ENCODE results near the gene SLC12A7. TPM values are rescaled to one million over a fixed set of nuclear protein-coding genes. Genes with fewer than 3 reads are reported as not detected.
"Not testable (repeated sequence)": the region's sequence is repeated elsewhere in the genome, so short reads cannot be mapped to it uniquely, and the experiment has no call there.

The SLC12A7 gene
- total RNA-seq, 1 donor from 2014 or later, result 49.5 TPM

DNA sequence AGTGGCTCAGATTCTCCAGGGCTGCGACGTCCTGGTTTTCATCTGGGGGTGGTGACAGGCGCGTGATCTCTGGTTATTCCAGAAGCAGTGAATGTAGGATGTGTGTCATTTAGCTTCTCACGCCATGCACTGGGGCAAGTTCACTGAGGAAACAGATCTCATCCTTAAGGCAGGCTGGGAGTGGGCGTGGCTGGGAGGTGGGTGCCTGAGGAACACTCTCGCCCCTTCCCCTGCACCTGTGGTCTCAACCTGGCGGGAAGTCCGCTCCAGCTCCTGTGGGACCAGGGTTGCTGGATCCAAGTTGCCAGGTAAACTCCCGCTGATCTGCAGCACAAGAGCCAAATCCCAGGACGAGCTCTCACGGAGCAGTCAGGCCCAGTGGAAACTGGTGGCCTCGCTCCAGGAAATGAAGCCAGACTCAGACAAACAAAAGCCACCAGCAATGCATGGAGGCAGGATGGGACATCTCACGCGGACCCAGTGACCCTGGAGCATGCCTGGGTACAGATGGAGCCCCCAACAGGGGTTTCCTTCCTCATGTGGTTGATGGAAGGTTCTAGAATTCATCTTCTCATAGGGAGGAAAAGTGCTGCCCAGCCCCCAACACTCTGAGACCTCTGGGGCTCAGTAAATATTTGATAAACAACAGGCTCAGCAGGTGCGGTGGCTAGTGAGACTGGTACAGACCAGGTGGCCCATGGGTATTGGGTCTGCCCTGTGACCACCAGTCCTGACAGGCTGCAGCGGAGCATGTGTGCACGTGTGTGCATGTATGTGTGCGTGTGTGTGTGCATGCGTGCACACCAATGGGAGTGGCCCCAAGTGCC lies 16.3 kb upstream of the SLC12A7 start:
- Histone ChIP-seq H3K36me3 (no peaks in the 10 kb centered on the region), H3K9me3 (no peaks in the 10 kb centered on the region), H3K4me1 (peaks cover 14% of the 10 kb centered on the region), H3K4me3 (no peak overlapping the region), H3K27me3 (ENCODE audit: low read depth) (no peaks in the 10 kb centered on the region), H3K27ac (no peak overlapping the region)
- ATAC-seq (no peak), DNase-seq (no peak)
- intact Hi-C loops (cut with DNase I), result no loop called here
- TF ChIP-seq, protein P1, sequence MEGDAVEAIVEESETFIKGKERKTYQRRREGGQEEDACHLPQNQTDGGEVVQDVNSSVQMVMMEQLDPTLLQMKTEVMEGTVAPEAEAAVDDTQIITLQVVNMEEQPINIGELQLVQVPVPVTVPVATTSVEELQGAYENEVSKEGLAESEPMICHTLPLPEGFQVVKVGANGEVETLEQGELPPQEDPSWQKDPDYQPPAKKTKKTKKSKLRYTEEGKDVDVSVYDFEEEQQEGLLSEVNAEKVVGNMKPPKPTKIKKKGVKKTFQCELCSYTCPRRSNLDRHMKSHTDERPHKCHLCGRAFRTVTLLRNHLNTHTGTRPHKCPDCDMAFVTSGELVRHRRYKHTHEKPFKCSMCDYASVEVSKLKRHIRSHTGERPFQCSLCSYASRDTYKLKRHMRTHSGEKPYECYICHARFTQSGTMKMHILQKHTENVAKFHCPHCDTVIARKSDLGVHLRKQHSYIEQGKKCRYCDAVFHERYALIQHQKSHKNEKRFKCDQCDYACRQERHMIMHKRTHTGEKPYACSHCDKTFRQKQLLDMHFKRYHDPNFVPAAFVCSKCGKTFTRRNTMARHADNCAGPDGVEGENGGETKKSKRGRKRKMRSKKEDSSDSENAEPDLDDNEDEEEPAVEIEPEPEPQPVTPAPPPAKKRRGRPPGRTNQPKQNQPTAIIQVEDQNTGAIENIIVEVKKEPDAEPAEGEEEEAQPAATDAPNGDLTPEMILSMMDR (IDR thresholded peaks at IDR 0.05), result no peak

GRCh38 chr5:1125695-1126094 lies 13.8 kb upstream of the SLC12A7 start:
- H3K27ac ChIP-seq; DNase-seq; H3K36me3 ChIP-seq; H3K27me3 ChIP-seq (ENCODE audit: low read depth); ATAC-seq; H3K9me3 ChIP-seq; intact Hi-C loops (cut with DNase I); H3K4me3 ChIP-seq: not testable (repeated sequence)
- H3K4me1 ChIP-seq, result peaks cover 20% of the 10 kb centered on the region

DNA sequence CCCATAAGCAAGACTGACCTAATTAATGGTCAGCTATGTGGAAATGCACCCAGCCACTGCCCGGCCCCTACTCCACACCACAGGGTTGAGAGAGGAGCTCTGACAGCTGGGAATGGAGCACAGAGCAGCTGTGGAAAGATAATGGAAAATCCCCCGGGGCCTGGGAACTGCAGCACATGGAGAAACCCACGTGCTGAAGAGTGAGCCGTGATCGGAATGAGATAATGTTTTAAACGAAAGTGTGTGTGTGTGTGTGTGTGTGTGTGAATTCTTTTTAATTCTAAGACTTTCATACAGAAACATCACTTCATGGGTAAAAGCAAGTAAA lies 13.1 kb upstream of the SLC12A7 start:
- Histone ChIP-seq H3K36me3 (no peaks in the 10 kb centered on the region), H3K27me3 (ENCODE audit: low read depth) (no peaks in the 10 kb centered on the region), H3K4me3 (no peak overlapping the region), H3K4me1 (peaks cover 21% of the 10 kb centered on the region), H3K9me3 (no peaks in the 10 kb centered on the region), H3K27ac (peak overlapping the region; percentile 31)
- DNase-seq, result no peak
- TF ChIP-seq, protein P1 (IDR thresholded peaks at IDR 0.05), result no peak
- ATAC-seq, result peak in 1 of 2 donors; percentile 64
- intact Hi-C loops (cut with DNase I), result no loop called here

DNA sequence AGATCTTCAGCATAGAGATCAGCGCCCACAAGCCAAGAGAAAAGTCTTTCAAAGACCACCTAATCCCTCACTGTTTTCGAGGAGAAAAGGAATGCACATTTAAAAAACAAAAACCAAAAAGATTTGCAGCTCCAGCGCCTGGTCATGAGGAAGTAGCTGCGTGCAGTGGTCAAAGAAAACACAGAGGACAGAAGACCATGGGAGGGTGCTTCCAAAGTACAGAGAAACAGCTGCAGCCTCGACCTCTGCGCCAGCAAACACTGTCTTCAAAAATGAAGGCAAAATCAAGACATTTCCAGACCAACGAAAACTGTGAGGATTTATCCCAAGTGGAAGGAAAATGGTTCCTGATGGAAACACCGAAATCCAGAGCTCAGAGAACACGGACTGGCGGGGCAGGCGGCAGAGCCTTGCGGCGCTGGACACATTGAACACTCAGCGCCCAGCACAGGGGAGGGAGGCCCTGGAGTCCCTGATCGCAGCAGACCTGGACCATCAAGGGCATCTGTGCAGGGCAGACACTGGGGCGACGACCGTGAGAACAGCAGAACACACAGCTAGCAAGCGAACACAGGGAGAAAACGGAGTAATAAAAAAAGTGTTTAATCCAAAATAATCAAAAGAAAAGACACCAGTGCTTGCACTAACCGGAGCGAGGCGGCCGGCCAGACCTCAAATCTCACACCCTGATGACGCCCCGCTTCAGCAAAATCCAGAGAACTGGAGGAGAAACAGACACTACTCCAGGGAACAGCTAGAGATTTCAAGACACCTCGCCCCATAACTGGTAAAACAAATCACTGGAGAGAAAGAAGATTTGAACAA lies 12.6 kb upstream of the SLC12A7 start:
- no peak overlapping the region for H3K4me3 ChIP-seq
- intact Hi-C loops (cut with DNase I), result no loop called here
- DNase-seq (no peak), ATAC-seq (no peak)
- H3K27ac ChIP-seq, result peak overlapping the region; percentile 31
- H3K27me3 ChIP-seq (ENCODE audit: low read depth), result no peaks in the 10 kb centered on the region
- H3K4me1 ChIP-seq, result peaks cover 20% of the 10 kb centered on the region
- TF ChIP-seq, protein P1 (IDR thresholded peaks at IDR 0.05), result no peak
- H3K9me3 ChIP-seq, result no peaks in the 10 kb centered on the region
- H3K36me3 ChIP-seq, result no peaks in the 10 kb centered on the region

GRCh38 chr5:1123418-1124147 lies 11.7 kb upstream of the SLC12A7 start:
- intact Hi-C loops (cut with DNase I), result no loop called here
- no peak for ATAC-seq
- TF ChIP-seq, protein P1 (IDR thresholded peaks at IDR 0.05), result no peak

More at GRCh38 chr5:1123418-1124147, 11.7 kb upstream of the SLC12A7 start:
- Histone ChIP-seq H3K36me3 (no peaks in the 10 kb centered on the region), H3K27me3 (ENCODE audit: low read depth) (no peaks in the 10 kb centered on the region), H3K4me3 (no peak overlapping the region), H3K9me3 (no peaks in the 10 kb centered on the region), H3K27ac (no peak overlapping the region), H3K4me1 (peaks cover 16% of the 10 kb centered on the region)
- no peak for DNase-seq
